ENCODE results near the gene DIDO1. TPM values are rescaled to one million over a fixed set of nuclear protein-coding genes. Genes with fewer than 3 reads are reported as not detected.
"Not testable (repeated sequence)": the region's sequence is repeated elsewhere in the genome, so short reads cannot be mapped to it uniquely, and the experiment has no call there.

DIDO1 gene
- total RNA-seq, 1 experiment from 2014 or later, result 33.2 TPM

DNA sequence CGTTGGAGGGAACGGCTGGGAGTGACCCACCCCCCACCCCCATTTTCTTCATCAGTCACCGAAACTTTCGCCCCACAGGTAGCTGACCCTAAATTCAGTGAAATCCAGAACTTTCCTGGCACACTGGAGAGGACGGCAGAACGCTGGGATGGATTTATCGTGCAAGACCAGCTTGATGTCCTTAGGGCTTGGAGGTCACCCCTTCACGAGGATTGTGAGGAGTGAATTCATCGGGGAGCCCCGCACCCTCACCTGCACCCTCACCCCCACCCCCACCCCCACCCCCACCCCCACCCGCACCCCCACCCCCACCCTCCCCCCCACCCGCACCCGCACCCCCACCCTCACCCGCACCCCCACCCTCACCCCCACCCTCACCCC lies 51.4 kb downstream of the DIDO1 start:
- no peak overlapping the region for H3K4me2 ChIP-seq (ENCODE audit: low read length)
- H3K4me1 ChIP-seq (ENCODE audit: insufficient read depth, low read length), result peaks cover 6% of the 10 kb centered on the region; the same call in 1 of the 2 replicates
- H3K27ac ChIP-seq (ENCODE audit: low read length), result no peak overlapping the region
- no peaks in the 10 kb centered on the region for H3K9me3 ChIP-seq (ENCODE audit: low read length)
- no peak for ATAC-seq
- no peaks in the 10 kb centered on the region for H3K79me2 ChIP-seq (ENCODE audit: low read length)
- H3K9ac ChIP-seq (ENCODE audit: low read length), result no peak overlapping the region
- H3K36me3 ChIP-seq (ENCODE audit: low read depth, low read length), result no peaks in the 10 kb centered on the region
- no peaks in the 10 kb centered on the region for H4K20me1 ChIP-seq (ENCODE audit: low read length)
- peaks cover 10% of the 10 kb centered on the region for H3F3A ChIP-seq (ENCODE audit: low read length, unreplicated experiment)
- POLR2A ChIA-PET (ENCODE audit: unreplicated experiment), result interaction anchor here (0.6 kb wide), 1 partner anchor 68 kb away, joined by 3 read pairs; no protein-coding TSS in a partner anchor
- intact Hi-C loops (cut with micrococcal nuclease), result loop anchor here (1.0 kb wide), 1 partner anchor 12 kb away; no protein-coding TSS in a partner anchor
- no peak for DNase-seq
- no peaks in the 10 kb centered on the region for H3K9me2 ChIP-seq (replicated peaks; ENCODE audit: low read length)
- no TSS peak for BruUV-seq (replicated peaks)
- TF ChIP-seq EZH2phosphoT487 (IDR thresholded peaks at IDR 0.05; ENCODE audit: borderline replicate concordance, low read length) (no peak), EZH2 (IDR thresholded peaks at IDR 0.05; ENCODE audit: low read length, unreplicated experiment) (no peak)
- TF ChIP-seq, protein P1, sequence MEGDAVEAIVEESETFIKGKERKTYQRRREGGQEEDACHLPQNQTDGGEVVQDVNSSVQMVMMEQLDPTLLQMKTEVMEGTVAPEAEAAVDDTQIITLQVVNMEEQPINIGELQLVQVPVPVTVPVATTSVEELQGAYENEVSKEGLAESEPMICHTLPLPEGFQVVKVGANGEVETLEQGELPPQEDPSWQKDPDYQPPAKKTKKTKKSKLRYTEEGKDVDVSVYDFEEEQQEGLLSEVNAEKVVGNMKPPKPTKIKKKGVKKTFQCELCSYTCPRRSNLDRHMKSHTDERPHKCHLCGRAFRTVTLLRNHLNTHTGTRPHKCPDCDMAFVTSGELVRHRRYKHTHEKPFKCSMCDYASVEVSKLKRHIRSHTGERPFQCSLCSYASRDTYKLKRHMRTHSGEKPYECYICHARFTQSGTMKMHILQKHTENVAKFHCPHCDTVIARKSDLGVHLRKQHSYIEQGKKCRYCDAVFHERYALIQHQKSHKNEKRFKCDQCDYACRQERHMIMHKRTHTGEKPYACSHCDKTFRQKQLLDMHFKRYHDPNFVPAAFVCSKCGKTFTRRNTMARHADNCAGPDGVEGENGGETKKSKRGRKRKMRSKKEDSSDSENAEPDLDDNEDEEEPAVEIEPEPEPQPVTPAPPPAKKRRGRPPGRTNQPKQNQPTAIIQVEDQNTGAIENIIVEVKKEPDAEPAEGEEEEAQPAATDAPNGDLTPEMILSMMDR (conservative IDR thresholded peaks at IDR 0.05; ENCODE audit: low read depth, low read length), result no peak
- CTCF ChIA-PET, result interaction anchor here (0.6 to 1.2 kb wide), 8 partner anchors 13 to 252 kb away, joined by 3 to 10 read pairs (median 4); partner anchors contain the start of gene TCFL5
- H3K27me3 ChIP-seq (ENCODE audit: low read length), result no peaks in the 10 kb centered on the region
- no peak overlapping the region for H3K4me3 ChIP-seq (ENCODE audit: low read length)
- no peak overlapping the region for H2AFZ ChIP-seq (ENCODE audit: low read length)

DNA sequence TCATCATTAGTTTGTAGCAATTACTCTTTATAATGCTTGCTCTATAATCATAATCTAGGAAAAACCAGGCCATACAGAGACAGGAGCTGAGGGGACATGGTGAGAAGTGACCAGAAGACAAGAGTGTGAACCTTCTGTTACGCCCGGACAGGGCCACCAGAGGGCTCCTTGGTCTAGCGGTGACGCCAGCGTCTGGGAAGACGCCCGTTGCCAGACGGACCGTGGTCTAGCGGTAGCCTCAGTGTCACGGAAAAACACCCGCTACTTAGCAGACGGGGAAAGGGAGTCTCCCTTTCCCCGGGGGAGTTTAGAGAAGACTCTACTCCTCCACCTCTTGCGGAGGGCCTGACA lies 52.6 kb downstream of the DIDO1 start:
- H3K27me3 ChIP-seq (ENCODE audit: low read length); BruUV-seq (replicated peaks); ATAC-seq; H3K4me3 ChIP-seq (ENCODE audit: low read length); H3K9me3 ChIP-seq (ENCODE audit: low read length); H3K27ac ChIP-seq (ENCODE audit: low read length); H4K20me1 ChIP-seq (ENCODE audit: low read length); H2AFZ ChIP-seq (ENCODE audit: low read length); H3K4me1 ChIP-seq (ENCODE audit: insufficient read depth, low read length); H3K9ac ChIP-seq (ENCODE audit: low read length); H3K36me3 ChIP-seq (ENCODE audit: low read depth, low read length); H3K9me2 ChIP-seq (replicated peaks; ENCODE audit: low read length); H3K79me2 ChIP-seq (ENCODE audit: low read length): not testable (repeated sequence)
- intact Hi-C loops (cut with micrococcal nuclease), result loop anchor here (2.0 kb wide), 1 partner anchor 135 kb away; no protein-coding TSS in a partner anchor
- TF ChIP-seq, protein P1 (conservative IDR thresholded peaks at IDR 0.05; ENCODE audit: low read depth, low read length), result peak; percentile 55
- DNase-seq, result peak; percentile 72
- ChIA-PET POLR2A (ENCODE audit: unreplicated experiment) (interaction anchor here (0.6 kb wide), 1 partner anchor 79 kb away, joined by 5 read pairs; no protein-coding TSS in a partner anchor), CTCF (interaction anchor here (0.8 kb wide), 1 partner anchor 14 kb away, joined by 3 read pairs; no protein-coding TSS in a partner anchor)
- Histone ChIP-seq H3F3A (ENCODE audit: low read length, unreplicated experiment) (peaks cover 10% of the 10 kb centered on the region), H3K4me2 (ENCODE audit: low read length) (peak overlapping the region; percentile 57; the same call in 1 of the 2 replicates)

DNA sequence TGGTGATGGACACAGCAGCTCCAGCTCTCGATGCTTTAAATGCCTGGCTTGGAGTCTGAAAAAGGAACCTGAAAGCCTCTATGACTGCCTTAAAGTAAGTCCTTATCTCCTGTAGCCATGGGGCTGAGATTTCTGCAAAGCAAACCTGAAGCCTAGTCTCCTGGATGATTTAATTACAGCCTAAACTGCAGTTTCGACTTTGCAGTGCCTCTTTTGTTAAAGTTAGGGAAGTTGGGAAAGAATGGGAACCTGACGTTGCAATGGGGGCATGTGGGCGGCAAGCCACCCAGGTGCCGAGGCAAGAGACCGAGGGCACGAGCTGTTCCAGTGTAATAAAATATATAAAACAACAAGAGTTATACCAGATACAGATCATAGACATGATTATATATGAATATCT lies 53.0 kb downstream of the DIDO1 start:
- intact Hi-C loops (cut with micrococcal nuclease), result loop anchor here (2.0 kb wide), 1 partner anchor 136 kb away; no protein-coding TSS in a partner anchor
- no peak overlapping the region for H3K4me2 ChIP-seq (ENCODE audit: low read length)
- BruUV-seq (replicated peaks), result no TSS peak

More for the DNA sequence above, 53.0 kb downstream of the DIDO1 start:
- no peak for TF ChIP-seq EZH2phosphoT487 (IDR thresholded peaks at IDR 0.05; ENCODE audit: borderline replicate concordance, low read length)
- TF ChIP-seq, protein P1 (conservative IDR thresholded peaks at IDR 0.05; ENCODE audit: low read depth, low read length), result no peak
- TF ChIP-seq EZH2 (IDR thresholded peaks at IDR 0.05; ENCODE audit: low read length, unreplicated experiment), result no peak
- Histone ChIP-seq H3K27me3 (ENCODE audit: low read length) (no peaks in the 10 kb centered on the region), H3F3A (ENCODE audit: low read length, unreplicated experiment) (peaks cover 10% of the 10 kb centered on the region), H3K79me2 (ENCODE audit: low read length) (no peaks in the 10 kb centered on the region), H3K36me3 (ENCODE audit: low read depth, low read length) (no peaks in the 10 kb centered on the region), H3K9me3 (ENCODE audit: low read length) (no peaks in the 10 kb centered on the region), H4K20me1 (ENCODE audit: low read length) (no peaks in the 10 kb centered on the region), H3K4me1 (ENCODE audit: insufficient read depth, low read length) (peaks cover 6% of the 10 kb centered on the region; the same call in 1 of the 2 replicates), H3K4me3 (ENCODE audit: low read length) (no peak overlapping the region), H3K27ac (ENCODE audit: low read length) (no peak overlapping the region), H3K9me2 (replicated peaks; ENCODE audit: low read length) (no peaks in the 10 kb centered on the region), H3K9ac (ENCODE audit: low read length) (no peak overlapping the region), H2AFZ (ENCODE audit: low read length) (no peak overlapping the region)
- ATAC-seq, result no peak
- DNase-seq, result no peak
- ChIA-PET CTCF (interaction anchor here (0.8 kb wide), 1 partner anchor 14 kb away, joined by 3 read pairs; no protein-coding TSS in a partner anchor), POLR2A (ENCODE audit: unreplicated experiment) (interaction anchor here (0.6 kb wide), 2 partner anchors 79 to 230 kb away, joined by 5 to 12 read pairs; no protein-coding TSS in a partner anchor)

All from PC-3 (cell line).